A549 (cell line): Measurements from ENCODE around the gene CYB5RL.

Experiments
- CHD2 ChIP-seq: fragments of 150-350 bp; IDR thresholded peaks from 2 replicates; pipeline ENCODE4 v1.6.1; 2014; ENCODE audit warnings: low read length; ENCODE audit not compliant: partially characterized antibody
- CTCF ChIP-seq: fragments of >200 bp; sonication (Bioruptor Twin); formaldehyde crosslinking; IDR thresholded peaks from 3 replicates; pipeline ENCODE4 v1.5.1; 2016
- JUN ChIP-seq, 2 experiments: fragments of >200 bp; sonication (Bioruptor Twin); formaldehyde crosslinking; IDR thresholded peaks; 2 replicates in 1 of 2; 3 replicates in 1 of 2; pipeline ENCODE4 v1.6.1; 2016 to 2017
- KDM1A ChIP-seq: fragments of 200-600 bp; sonication (generic); IDR thresholded peaks from 2 replicates; pipeline ENCODE4 v1.6.1; 2016; ENCODE audit warnings: low read depth, mild to moderate bottlenecking
- MYC ChIP-seq: IDR thresholded peaks from 2 replicates; pipeline ENCODE4 v1.6.1; 2012; ENCODE audit warnings: mild to moderate bottlenecking, inconsistent platforms, low read length, improper control_type of control experiment, borderline replicate concordance
- POLR2A ChIP-seq: IDR thresholded peaks from 2 replicates; pipeline ENCODE4 v1.6.1; 2012; ENCODE audit warnings: mild to moderate bottlenecking, low read length

- TF ChIP-seq CHD2 = no peak
- no peak for TF ChIP-seq CTCF
- no peak for TF ChIP-seq POLR2A
- no peak for TF ChIP-seq KDM1A
- no peak for TF ChIP-seq JUN (IDR thresholded peaks at IDR 0.05)
- TF ChIP-seq MYC = no peak
Measured at GRCh38 chr1:54165146-54165545, 34.7 kb downstream of the CYB5RL start.
